NCI-H187 treated with DMSO at 0.1 percent for 48 hours (cell line): Measurements from ENCODE around the gene HSD17B3.
"Not testable (repeated sequence)": the region's sequence is repeated elsewhere in the genome, so short reads cannot be mapped to it uniquely, and the experiment has no call there.

Experiments
- DNase-seq: peaks from one replicate; lab custom pipeline; 2025; lab: John Stamatoyannopoulos, UW

Gene HSD17B3

DNA sequence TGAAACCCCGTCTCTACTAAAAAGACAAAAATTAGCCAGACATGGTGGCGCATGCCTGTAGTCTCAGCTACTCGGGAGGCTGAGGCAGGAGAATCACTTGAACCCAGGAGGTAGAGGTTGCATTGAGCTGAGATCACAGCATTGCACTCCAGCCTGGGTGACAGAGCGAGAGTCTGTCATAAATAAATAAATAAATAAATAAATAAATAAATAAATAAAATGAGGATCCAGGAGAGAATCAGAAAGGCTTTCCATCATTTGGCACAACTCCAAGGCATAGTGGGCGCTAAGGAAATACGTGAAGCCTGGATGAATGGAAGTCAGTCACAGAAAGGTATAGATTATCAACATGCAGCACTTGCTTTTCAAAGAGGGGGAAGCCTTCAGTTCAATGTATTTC lies 65.6 kb downstream of the HSD17B3 start:
- DNase-seq, result not testable (repeated sequence)

DNA sequence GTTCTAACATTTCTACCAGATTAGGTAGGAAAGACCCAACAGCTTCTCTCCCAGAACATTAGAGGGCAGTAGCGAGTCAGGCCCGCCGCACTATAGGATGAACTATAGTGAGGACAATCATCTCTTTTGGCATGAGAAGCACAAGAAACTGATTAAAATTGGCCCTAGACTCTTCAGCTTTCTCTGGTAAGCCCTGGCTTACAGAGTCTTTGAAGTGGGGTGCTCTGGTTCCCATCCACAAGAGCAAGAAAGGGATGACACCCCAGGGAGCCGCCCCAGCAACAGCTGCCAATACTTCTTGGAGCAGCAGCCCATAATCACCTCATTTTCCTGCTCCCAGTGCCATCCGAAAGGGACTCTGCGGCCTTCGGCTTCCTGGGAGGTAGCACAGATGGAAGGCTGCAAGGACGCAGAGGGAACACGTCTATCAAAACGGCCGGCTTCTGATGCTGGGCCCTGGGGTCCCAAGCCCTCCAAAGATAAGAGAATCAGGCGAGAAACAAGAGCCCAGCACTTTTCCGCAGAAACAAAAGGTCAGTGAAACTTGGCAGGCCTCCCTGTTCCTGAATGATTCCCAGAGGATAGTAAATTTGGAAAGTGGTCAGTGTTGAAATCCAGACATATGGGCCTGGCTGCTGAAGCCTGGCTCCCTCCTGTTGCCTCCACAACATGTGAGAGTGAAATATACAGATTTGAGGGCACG lies 69.3 kb downstream of the HSD17B3 start:
- DNase-seq, result no peak

DNA sequence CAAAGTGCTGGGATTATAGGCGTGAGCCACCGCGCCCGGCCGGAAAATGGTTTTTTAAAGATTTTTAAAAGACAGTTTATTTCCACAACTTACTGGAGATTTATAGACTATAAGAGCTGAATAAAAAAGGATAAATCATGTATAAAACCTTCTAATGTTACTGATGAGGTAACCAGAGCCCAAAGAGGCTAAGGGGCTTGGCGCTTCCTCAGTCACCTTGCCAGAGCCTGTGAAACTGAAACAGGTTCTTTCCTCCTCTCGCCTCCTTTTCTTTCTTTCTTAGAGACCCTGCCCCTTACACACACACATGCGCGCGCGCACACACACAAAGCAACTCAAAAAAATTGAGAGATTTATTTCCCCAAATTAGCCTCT lies 69.8 kb downstream of the HSD17B3 start:
- no peak for DNase-seq

DNA sequence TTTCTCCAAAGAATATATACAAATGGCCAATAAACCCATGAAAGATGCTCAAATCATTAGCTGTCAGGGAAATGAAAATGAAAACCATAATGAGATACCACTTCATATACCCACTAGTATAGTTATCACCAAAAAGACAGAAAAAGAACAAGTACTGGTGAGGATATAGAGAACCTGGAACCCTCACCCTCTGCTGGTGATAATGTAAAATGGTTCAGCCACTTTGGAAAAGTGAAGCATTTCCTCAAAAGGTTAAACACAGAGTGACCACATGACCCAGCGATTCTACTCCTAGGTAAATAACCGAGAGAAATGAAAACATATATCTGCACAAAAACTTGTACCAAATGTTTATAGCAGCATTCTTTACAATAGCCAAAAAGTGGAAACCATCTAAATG lies 72.0 kb downstream of the HSD17B3 start:
- no peak for DNase-seq

DNA sequence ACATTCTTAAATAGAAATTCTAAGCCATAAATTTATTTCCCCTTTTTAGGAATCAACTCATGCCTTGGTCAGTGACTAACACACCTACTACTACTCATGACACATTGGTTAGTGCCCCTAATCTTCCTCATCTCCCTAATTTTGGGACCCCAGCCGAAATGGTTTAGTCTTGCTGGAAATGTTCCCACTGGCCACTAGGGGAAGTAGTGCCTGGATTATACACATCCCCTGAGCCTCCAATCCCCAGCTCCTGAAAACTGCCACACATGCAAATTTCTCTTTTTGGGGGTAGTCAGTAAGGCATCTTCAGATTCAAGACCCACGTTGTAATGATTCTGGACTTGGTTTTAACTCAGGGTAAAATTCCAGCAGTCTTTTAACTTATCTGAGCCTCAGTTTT lies 79.8 kb downstream of the HSD17B3 start:
- DNase-seq, result no peak

DNA sequence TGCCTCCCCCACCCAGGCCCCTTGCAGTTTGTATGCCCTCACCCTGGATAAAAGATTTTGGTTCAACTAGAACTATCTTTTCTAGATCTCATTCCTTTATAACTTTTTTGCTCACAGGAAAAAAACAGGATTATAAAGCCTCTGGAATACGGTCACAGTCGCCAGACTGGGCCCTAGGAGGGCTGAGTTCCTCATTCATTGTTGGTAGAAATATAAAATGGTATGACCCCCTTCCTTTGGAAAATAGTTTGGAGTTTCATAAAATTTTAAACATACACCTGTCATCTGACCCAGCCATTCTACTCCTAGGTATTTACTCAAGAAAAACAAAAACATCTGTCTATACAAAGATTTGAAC lies 82.1 kb downstream of the HSD17B3 start:
- no peak for DNase-seq

DNA sequence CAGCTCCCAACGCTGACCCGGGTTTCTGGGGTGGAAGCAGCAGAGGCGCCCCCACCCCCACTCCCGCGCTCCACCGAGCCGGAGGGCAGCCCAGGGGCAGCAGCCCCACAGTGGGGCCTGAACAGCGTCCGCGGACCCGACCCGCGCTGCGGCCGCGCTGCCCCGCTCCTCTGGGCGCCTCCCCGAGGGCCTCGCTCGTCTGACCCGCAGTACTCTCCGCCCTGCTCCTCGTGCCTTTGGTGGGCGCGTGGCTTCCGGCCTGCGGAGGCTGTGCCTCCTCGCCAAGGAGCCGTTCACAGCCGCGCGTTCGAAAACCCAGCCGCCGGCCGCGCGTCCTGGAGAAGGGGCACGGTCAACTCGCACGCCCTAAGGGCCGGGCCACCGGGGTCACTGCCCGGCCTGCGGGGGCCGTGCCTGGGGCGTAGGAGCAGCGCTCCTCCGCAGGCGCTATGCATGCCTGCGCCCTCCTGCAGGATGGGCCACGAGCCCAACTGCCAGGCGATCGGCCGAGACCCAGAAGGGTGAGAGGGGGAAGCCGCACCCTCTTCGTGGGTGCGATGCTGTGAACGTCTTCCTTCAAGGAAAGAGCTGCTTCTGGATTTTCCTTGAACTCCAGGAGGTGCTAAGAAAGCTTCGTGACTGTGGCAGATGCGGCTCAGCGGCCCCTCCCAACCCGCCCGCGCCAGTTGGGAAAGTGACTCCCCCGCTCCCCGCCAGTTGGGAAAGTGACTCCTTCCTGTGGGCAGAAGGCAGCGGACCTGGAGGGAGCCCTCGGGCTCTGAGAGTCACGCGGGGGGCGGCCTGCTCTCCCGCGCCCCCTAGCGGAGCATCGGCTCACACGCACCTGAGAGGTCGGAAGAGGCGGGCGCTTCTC lies 82.7 kb downstream of the HSD17B3 start:
- no peak for DNase-seq

DNA sequence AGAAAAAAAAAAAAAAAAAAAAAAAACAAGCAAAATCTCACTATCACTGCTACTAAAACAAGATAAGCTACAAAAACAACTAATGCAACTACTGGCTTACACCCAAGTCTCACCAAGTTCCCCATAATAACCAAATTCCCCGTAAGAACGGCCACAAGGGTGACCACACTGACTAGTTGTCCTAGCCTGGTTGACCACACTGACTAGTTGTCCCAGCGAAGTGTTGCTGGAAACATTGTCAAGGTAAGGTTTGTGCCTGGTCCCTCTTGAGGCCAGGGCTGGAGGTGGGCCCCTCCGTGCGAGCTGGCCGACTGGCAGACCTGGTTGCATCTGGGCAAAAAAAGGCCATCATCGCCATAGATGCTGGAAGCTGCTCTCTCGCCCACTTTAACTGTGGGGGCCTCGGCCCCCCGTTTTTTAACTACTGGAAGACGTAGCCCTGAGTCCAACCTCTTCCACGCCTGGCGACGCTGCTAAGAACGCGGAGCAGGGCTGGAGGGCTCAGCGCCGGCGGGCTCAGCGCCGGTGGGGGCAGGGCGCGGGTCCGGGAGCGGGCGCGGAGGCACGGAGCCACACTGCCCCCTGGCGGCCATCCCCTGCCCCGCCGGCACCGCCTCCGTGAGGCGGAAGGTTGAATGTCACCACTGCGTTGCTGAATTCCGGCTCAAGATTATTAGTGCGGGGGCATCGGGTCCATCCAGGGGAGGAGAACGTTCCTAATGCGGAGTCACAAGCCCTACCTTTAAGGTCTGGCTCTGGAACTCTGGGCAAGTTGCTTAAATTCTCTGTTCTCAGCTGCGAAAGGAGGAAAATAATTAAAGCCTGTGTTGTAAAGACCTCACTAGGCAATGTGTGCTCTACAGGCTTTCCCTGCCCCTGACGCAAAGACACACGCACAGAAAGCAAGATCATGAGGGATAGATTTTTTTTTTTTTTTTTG lies 84.0 kb downstream of the HSD17B3 start:
- no peak for DNase-seq

DNA sequence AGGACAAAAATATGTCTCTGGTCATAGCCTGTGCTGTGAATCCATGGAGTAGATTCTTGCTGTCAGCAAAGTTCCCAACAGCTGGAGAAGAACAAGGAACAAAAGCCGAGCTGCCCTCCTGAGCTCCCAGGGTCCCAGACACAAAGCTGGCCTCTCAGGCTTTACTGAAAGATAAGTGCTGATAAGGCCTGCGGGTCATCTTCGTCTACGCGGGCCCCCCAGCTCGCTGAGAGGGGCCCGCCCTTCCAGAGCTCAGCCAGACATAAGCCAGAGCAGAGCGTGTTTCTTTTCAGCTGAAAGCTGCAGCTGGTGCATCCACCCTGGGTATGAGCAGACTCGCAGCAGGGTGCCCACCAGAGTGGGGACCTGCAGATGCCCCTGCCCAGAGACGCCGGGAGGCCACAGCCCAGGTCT lies 84.7 kb downstream of the HSD17B3 start:
- no peak for DNase-seq

DNA sequence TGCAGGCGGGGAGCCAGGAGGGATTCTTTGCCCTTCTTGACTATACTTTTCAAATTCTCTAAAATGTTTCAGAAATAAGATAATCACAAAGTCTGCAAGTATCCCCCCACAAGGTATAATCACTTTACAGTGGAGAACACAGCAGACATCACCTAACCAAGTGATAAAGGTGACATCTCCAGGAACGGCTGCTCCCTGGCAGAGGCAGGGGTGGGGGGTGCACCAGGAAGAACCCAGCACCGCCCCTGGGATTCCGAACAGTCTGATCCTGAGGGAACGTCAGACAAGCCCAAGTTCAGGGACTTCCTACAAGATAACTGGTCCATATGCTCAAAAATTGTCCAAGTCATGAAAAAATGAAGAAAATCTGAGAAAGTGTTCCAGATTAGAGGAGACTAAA lies 85.4 kb downstream of the HSD17B3 start:
- no peak for DNase-seq

DNA sequence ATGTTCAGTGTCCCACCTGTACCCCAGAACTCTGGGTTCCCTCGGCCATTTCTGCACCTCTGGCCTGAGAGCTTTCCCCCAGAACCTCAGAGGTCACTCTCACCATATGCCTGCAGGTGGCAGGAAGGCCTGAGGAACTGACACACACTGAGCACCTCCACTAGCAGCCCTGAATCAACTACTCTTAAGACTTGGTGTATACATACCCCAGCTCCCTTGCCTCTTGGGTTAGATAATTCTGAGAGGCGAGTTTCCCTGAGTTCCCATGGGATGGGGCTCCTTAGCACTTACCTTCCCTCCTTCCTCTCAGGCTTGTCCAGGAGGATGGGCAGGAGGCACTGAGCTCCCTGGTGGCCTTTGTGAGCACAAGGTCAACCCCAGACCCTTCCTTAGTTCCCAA lies 86.1 kb downstream of the HSD17B3 start:
- no peak for DNase-seq

DNA sequence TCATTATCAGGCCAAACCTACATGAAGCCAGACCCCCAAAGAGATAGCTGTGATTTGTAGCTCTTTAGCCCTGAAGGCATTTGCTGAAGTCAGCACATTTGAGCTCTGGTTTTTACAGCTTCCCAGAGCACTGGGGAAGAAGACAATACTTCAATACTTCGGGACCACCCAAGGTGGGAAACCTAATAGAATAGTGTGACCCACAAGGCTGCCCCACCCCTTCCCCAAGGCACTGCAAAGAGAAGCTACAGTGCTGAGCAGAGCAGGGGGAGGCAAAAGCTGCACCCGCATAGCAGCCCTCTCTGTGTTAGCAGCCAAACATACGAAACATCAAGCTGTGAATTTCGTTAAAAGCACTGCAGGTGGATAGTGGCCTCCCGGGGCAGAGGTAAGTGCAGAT lies 87.3 kb downstream of the HSD17B3 start:
- DNase-seq, result no peak

DNA sequence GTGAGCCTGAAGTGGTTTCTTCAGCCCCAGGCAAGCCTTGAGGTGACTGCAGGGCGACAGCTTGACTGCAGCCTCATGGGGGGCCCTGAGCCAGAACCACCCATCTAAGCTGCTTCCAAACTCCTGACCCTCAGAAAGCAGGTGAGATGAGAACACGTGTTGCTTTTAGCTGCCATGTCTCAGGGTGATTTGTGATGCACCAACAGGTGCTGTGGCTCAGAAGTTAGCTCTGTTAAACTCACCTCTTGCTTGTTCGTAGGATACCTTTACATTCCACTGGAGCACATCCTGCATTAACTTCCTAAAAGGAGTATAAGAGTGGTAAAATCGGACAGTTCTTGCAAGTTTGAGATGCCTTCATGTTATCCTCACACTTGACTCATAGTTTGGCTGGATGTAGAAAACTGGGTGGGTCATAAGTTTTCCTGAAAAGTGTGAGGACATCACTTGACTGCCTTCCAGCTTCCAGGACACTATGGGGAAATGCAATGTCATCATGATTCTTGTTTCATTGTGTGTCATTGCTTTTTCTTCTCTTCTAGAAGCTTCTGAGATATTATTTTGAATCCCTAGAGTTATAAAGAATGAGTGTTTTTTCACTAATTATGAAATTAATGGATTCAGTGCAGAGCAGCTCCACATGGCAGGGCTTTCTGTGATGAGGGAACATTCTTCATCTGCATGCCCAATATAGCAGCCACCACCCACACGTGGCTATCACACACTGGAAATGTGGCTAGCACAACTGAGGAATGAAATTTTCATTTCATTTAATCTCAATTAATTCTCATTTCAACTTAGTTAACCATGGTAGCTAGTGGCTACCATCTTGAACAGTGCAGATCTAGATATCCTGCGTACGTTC lies 92.3 kb downstream of the HSD17B3 start:
- no peak for DNase-seq

DNA sequence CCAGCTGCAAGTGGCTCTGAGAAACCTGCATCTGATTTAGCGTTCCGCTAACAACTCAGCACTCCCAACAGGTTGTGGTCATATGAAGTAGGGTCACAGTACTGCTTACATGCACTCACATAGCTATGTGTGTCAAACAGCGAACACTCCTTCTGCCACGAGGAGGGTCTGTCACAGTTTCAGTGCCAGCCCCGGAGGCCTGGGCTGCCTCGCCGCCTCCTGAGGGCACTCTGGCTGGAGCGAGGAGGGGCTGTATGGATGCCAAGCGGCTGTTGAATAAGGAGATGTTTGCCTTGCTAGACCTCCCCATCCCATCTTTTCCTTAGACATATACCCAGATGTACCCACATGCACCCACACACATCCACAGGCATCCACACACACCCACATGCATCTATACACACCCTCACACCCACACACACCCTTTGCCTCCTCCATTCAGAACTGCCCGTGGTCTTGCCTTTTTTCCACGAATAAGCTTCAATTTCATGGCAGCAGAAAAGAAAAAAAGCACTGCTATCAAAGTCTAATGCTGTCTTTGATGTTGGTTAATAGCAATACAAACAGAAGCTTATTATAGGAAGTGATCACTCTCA lies 95.7 kb downstream of the HSD17B3 start:
- DNase-seq, result no peak

DNA sequence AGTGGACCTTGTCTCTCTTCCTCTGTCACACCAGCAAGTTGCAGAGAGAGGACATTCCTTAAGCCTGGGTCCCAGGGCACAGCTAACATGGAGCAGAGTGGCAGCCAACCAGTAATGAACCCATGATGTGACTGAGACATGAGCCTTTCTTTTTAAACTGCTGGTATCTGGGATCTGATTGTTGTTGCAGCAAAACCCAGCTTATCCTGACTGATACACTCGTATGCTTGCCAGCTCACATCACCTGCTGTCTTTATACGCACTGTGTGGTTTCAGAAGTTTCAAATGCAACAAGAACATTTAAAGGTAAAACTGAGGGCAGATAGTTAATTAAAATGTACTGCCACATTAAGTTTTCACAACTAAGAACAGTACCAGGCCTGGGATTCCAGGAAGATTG lies 97.1 kb downstream of the HSD17B3 start:
- DNase-seq, result no peak

DNA sequence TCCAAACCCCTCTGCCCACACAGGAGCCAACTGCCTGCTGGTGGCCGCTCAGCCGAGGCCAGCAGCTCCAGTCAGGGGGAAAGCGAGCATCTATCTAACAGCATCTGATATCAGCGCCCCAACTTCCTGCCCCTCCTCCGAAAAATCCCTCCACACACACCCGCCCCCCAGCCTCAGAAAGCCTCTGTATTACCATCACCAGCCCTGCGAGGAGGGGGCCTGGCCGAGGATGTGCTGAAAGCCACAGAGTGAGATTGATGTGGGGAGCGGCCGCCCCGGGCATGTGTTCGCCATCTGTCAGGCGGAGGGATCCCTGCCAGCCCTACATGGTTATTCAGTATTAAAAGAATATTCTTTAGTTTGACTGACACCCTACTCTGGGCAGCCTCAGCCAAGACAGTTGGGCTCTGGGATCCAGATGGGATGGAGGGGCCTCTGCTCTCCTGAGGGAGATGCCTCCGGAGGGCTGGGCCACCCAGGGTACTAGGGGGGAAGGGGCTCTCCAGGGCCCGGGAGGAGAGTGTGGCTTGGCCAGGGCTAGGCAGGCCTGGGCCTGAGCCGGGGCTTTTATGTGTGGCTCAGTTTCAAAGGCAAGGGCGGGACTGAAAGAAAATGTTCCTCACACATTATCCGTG lies 98.0 kb downstream of the HSD17B3 start:
- DNase-seq, result no peak

DNA sequence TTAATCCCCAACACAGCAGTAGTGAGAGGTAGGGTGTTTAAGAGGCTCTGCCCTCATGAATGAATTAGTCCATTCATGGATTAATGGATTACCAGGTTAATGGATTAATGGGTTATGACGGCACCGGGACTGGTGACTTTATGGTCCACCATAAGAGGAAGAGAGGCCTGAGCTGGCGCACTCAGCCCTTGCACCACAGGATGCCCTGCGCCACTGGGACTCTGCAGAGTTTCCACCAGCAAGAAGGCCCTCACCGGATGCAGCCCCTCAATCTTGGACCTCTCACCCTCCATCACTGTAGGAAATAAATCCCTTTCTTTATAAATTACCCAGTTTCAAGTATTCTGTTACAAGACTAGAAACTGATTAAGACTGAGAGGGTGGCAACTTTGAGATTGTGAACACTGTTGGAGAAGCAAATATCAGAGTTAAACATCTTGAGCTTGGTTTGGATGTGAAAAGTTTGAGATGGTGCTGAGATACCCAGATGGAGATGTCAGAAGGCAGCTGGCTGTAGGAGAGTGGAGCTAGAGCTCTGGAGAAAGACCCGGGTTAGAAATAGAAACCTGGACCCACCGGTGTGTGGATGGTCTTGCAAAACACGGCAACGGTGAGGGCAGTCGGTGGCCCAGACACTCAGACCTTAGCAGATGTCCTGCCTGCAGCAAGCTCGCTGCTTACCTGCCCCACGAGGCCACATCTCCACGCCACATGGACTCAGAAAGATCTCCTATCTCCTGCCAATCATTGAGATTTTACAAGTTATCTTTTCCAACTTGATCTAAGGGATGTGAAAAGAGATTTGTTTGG lies 98.8 kb downstream of the HSD17B3 start:
- DNase-seq, result no peak

DNA sequence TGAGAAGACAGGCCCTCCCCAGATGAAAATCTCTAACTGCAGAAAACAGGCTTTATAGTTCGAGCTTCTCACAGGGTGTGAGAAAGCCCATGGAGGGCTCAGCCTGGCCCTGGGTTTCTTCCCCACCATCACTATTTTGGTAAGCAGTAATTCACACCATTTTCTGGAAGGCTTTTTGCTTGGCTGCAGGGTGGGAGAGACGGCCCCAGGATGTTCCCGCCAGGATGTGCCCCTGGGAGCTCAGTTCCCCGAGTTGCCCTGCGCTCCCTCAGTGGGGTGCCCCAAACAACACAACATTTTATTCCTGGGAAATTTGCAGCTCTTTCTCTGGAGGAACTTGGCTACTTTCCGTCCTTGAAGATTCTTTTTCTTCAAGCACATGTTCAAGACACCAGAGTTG lies 100.8 kb downstream of the HSD17B3 start:
- DNase-seq, result no peak

DNA sequence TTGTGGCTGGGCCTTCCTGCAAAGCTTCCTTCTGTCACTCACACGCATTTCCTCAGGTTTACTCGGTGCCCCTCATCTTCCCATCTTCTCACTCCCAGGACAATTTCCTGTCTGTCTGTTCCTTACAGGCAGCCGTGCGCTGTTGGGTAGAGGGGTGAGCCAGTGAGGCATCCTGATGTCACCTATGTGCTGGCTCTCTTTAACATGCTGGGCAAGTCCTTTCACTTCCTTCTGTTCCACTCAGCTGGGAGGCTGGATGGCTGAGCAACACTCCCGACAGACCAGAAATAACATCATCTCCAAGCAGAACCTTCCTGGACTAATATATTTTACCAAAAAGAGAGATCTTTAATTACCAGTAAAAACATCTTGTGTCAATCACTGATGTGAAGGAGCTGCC lies 103.0 kb downstream of the HSD17B3 start:
- no peak for DNase-seq

DNA sequence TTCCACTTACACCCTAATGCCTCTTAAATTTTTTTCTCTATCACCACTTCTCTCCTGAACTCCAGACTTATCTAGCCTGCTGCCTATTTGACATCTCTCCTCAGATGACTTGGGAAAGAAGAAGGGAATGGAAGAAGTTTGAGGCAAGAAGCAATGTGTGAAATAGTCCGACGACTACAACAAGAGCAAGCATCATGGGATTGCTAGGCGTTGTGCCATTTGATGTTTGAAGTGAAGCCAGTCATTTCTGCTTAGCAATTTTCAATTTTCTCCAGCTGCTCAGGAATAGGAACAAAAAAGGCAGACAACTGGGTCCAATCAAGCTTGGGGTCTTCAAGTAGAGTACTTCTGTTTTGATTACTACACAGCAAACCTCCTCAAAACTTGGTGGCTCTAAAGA lies 106.4 kb downstream of the HSD17B3 start:
- DNase-seq, result no peak
